ENCODE results near the gene GALNT13. TPM values are rescaled to one million over a fixed set of nuclear protein-coding genes. Genes with fewer than 3 reads are reported as not detected.

Gene GALNT13
- total RNA-seq, 2 donors from 2014 or later, result 6.0 to 9.8 TPM

GRCh38 chr2:154243685-154244084, 372.0 kb downstream of the GALNT13 start:
- 82 to 86% methylated on average over 1 of the region's 1 CpG for WGBS, 2 experiments (ENCODE audit: insufficient coverage in 1 of 2, insufficient read length in 1 of 2)
- no peaks in the 10 kb centered on the region for H3K36me3 Mint-ChIP-seq (ENCODE audit: low read depth)

GRCh38 chr2:154244932-154245331, 373.2 kb downstream of the GALNT13 start:
- Histone ChIP-seq H3K4me3 (ENCODE audit: low read length) (no peak overlapping the region), H3K27ac (ENCODE audit: low read depth, low read length) (no peak overlapping the region), H3K9me3 (ENCODE audit: control insufficient read depth, low read length) (no peaks in the 10 kb centered on the region), H3K27me3 (ENCODE audit: control insufficient read depth, insufficient read depth, low read length, poor library complexity, severe bottlenecking) (no peaks in the 10 kb centered on the region), H3K4me1 (ENCODE audit: control insufficient read depth, insufficient read depth, low read length) (no peaks in the 10 kb centered on the region), H3K9ac (ENCODE audit: extremely low read depth, low read length, poor library complexity, severe bottlenecking) (no peak overlapping the region), H3K36me3 (ENCODE audit: control insufficient read depth, insufficient read depth, low read length) (no peaks in the 10 kb centered on the region)
- no peaks in the 10 kb centered on the region for H3K27me3 Mint-ChIP-seq (ENCODE audit: insufficient read depth)
- 88 to 94% methylated on average over 1 to 3 of the region's 3 CpGs for WGBS, 2 experiments (ENCODE audit: insufficient coverage in 1 of 2, insufficient read length in 1 of 2)
- no peak for TF ChIP-seq CTCF (conservative IDR thresholded peaks at IDR 0.05)
- H3K27ac Mint-ChIP-seq, result no peak overlapping the region
- no peak for DNase-seq
- no peaks in the 10 kb centered on the region for H3K4me1 Mint-ChIP-seq
- no peaks in the 10 kb centered on the region for H3K36me3 Mint-ChIP-seq (ENCODE audit: low read depth)
- H3K4me3 Mint-ChIP-seq, result no peak overlapping the region
- H3K9me3 Mint-ChIP-seq, result no peaks in the 10 kb centered on the region

More at GRCh38 chr2:154243685-154244084, 372.0 kb downstream of the GALNT13 start:
- no peak overlapping the region for H3K4me3 ChIP-seq (ENCODE audit: low read length)
- H3K9ac ChIP-seq (ENCODE audit: extremely low read depth, low read length, poor library complexity, severe bottlenecking), result no peak overlapping the region
- H3K4me1 ChIP-seq (ENCODE audit: control insufficient read depth, insufficient read depth, low read length), result no peaks in the 10 kb centered on the region
- no peak overlapping the region for H3K27ac ChIP-seq (ENCODE audit: low read depth, low read length)
- no peak for DNase-seq
- H3K9me3 Mint-ChIP-seq, result no peaks in the 10 kb centered on the region
- no peaks in the 10 kb centered on the region for H3K9me3 ChIP-seq (ENCODE audit: control insufficient read depth, low read length)
- H3K27ac Mint-ChIP-seq, result no peak overlapping the region
- no peaks in the 10 kb centered on the region for H3K36me3 ChIP-seq (ENCODE audit: control insufficient read depth, insufficient read depth, low read length)
- H3K27me3 ChIP-seq (ENCODE audit: control insufficient read depth, insufficient read depth, low read length, poor library complexity, severe bottlenecking), result no peaks in the 10 kb centered on the region
- TF ChIP-seq CTCF (conservative IDR thresholded peaks at IDR 0.05), result no peak
- no peak overlapping the region for H3K4me3 Mint-ChIP-seq
- H3K27me3 Mint-ChIP-seq (ENCODE audit: insufficient read depth), result no peaks in the 10 kb centered on the region
- H3K4me1 Mint-ChIP-seq, result no peaks in the 10 kb centered on the region

- whole genome bisulfite sequencing, 2 experiments (ENCODE audit: insufficient coverage in 1 of 2, insufficient read length in 1 of 2), result 83% methylated on average over 3 of the region's 3 CpGs; no CpG with 5 or more reads in 1 of the 2 experiments
- H3K27me3 Mint-ChIP-seq (ENCODE audit: insufficient read depth), result no peaks in the 10 kb centered on the region
- H3K27me3 ChIP-seq (ENCODE audit: control insufficient read depth, insufficient read depth, low read length, poor library complexity, severe bottlenecking), result no peaks in the 10 kb centered on the region
- H3K36me3 ChIP-seq (ENCODE audit: control insufficient read depth, insufficient read depth, low read length), result no peaks in the 10 kb centered on the region
- H3K4me1 Mint-ChIP-seq, result no peaks in the 10 kb centered on the region
- DNase-seq, result no peak
- no peak overlapping the region for H3K4me3 Mint-ChIP-seq
- no peaks in the 10 kb centered on the region for H3K9me3 ChIP-seq (ENCODE audit: control insufficient read depth, low read length)
- no peak for TF ChIP-seq CTCF (conservative IDR thresholded peaks at IDR 0.05)
- H3K27ac ChIP-seq (ENCODE audit: low read depth, low read length), result no peak overlapping the region
- H3K9me3 Mint-ChIP-seq, result no peaks in the 10 kb centered on the region
- no peak overlapping the region for H3K4me3 ChIP-seq (ENCODE audit: low read length)
- H3K4me1 ChIP-seq (ENCODE audit: control insufficient read depth, insufficient read depth, low read length), result no peaks in the 10 kb centered on the region
- H3K27ac Mint-ChIP-seq, result no peak overlapping the region
- H3K36me3 Mint-ChIP-seq (ENCODE audit: low read depth), result no peaks in the 10 kb centered on the region
- H3K9ac ChIP-seq (ENCODE audit: extremely low read depth, low read length, poor library complexity, severe bottlenecking), result no peak overlapping the region
These were observed 375.8 kb downstream of the GALNT13 start for GRCh38 chr2:154247503-154247902.
